ENCODE results near the gene JAKMIP1.

DNA sequence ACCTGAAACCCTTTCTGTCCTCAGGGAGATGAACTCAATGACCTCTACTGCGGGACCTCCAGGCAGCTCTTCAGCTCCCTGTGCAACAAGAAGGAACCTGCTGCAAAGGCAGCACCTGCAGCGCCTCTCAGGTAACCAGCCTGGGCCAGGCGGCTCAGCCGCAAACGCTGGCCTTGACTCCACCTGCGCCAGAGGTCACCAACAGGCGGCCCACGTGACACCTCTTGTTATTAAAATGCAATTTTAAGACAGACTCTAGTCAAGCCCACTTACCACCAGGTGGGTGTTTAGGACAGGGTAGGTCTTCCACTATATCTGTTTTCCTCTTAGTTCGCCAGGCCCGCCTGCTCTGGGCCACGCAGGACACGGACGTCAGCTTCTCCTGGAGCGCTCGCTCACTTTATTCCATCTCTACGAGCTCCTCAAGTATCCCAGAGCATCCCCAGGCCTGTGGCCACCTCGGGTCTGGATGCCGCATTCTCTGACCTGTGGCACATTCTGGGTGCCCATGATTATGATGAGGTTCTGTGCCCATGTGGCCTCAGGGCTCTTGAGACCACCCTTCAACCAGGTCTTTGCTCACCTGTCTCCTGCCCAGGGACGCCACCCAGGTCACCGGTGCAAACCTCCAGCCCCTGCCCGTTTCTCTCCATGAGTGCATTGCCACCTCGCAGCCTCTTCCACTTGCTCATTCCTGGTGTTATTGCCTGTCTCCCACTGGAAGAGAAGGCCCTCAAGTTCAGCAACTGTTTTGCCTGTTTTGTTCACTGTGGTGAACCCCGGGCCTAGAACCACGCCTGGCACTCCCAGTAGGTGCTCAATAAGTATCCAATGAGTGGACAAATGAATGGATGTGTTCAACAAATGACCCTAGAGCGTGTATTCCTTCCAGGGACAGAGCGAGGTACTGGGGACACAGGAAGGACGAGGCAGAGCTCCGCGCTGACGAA, 32.8 kb upstream of the JAKMIP1 start:
- TF ChIP-seq, protein P1, sequence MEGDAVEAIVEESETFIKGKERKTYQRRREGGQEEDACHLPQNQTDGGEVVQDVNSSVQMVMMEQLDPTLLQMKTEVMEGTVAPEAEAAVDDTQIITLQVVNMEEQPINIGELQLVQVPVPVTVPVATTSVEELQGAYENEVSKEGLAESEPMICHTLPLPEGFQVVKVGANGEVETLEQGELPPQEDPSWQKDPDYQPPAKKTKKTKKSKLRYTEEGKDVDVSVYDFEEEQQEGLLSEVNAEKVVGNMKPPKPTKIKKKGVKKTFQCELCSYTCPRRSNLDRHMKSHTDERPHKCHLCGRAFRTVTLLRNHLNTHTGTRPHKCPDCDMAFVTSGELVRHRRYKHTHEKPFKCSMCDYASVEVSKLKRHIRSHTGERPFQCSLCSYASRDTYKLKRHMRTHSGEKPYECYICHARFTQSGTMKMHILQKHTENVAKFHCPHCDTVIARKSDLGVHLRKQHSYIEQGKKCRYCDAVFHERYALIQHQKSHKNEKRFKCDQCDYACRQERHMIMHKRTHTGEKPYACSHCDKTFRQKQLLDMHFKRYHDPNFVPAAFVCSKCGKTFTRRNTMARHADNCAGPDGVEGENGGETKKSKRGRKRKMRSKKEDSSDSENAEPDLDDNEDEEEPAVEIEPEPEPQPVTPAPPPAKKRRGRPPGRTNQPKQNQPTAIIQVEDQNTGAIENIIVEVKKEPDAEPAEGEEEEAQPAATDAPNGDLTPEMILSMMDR (IDR thresholded peaks at IDR 0.05; ENCODE audit: poor library complexity, severe bottlenecking), result no peak
- TF ChIP-seq EP300 (conservative IDR thresholded peaks at IDR 0.05; ENCODE audit: poor library complexity, severe bottlenecking) (no peak), MXI1 (conservative IDR thresholded peaks at IDR 0.05; ENCODE audit: poor library complexity, severe bottlenecking) (no peak), EZH2 (IDR thresholded peaks at IDR 0.05; ENCODE audit: borderline replicate concordance, insufficient read depth, low read length, poor library complexity, severe bottlenecking) (no peak), TAF1 (IDR thresholded peaks at IDR 0.05; ENCODE audit: low read depth) (no peak)

Measured in neural cell (in vitro differentiated cells).